ENCODE data around the gene MRPS12. TPM values are rescaled to one million over a fixed set of nuclear protein-coding genes. Genes with fewer than 3 reads are reported as not detected.

MRPS12 gene
- total and polyA plus RNA-seq, 2 of the 4 experiments (the other 2 are of a cell fraction) = 26.7 to 75.4 TPM

GRCh38 chr19:38891771-38892170 lies 39.0 kb upstream of the MRPS12 start:
- Histone ChIP-seq H3K79me1 (ENCODE audit: low read depth in 1 of 2, low read length in 2 of 2) (peaks cover 0 to under 1% of the 10 kb centered on the region in 2 experiments; a peak in 1 of 4 replicates), H3K4me2 (ENCODE audit: low read depth, low read length) (no peak overlapping the region), H2BK15ac (ENCODE audit: low read depth, low read length) (no peak overlapping the region), H3K9me1 (ENCODE audit: insufficient read depth, low read length) (0 out of 2 replicates have a peak, but pooled peaks cover 2% of the 10 kb centered on the region), H3K9me3 (ENCODE audit: control insufficient read depth, insufficient read depth, low read length) (no peaks in the 10 kb centered on the region), H3K56ac (ENCODE audit: extremely low read depth, insufficient read depth, low read length) (no peak overlapping the region), H2AK5ac (ENCODE audit: low read depth, low read length) (no peak overlapping the region), H3K4ac (ENCODE audit: low read depth, low read length) (no peak overlapping the region), H3K14ac (replicated peaks; ENCODE audit: low read depth, low read length) (no peak overlapping the region), H4K20me1 (ENCODE audit: insufficient read depth, low read length) (peaks cover 3% of the 10 kb centered on the region; the same call in 1 of the 2 replicates), H3K18ac (ENCODE audit: low read depth, low read length) (no peak overlapping the region), H3K36me3 (ENCODE audit: control insufficient read depth, insufficient read depth, low read length) (peaks cover 21% of the 10 kb centered on the region), H3K4me1 (ENCODE audit: control insufficient read depth, insufficient read depth, low read length) (no peaks in the 10 kb centered on the region), H3K23ac (ENCODE audit: low read depth, low read length) (no peak overlapping the region), H3K4me3 (ENCODE audit: insufficient read depth, low read depth, low read length) (no peak overlapping the region), H4K91ac (ENCODE audit: insufficient read depth, low read depth, low read length) (no peak overlapping the region), H2AFZ (replicated peaks; ENCODE audit: low read length, poor library complexity) (no peak overlapping the region), H2BK120ac (ENCODE audit: low read depth, low read length) (no peak overlapping the region), H4K5ac (ENCODE audit: low read depth, low read length) (no peak overlapping the region), H2AK9ac (replicated peaks; ENCODE audit: low read depth, low read length, poor library complexity) (no peak overlapping the region), H2BK5ac (ENCODE audit: low read depth, low read length, poor library complexity, severe bottlenecking) (no peak overlapping the region), H3K9ac (ENCODE audit: low read depth, low read length) (no peak overlapping the region), H3K27ac (ENCODE audit: insufficient read depth, low read length) (no peak overlapping the region), H4K8ac (ENCODE audit: low read depth in 2 of 2, low read length in 2 of 2) (no peak overlapping the region), H2BK20ac (ENCODE audit: low read depth, low read length) (no peak overlapping the region), H3K27me3 (ENCODE audit: control insufficient read depth, insufficient read depth, low read length) (no peaks in the 10 kb centered on the region)
- DNase-seq = no peak
- BruUV-seq (replicated peaks) = no TSS peak
- 96% methylated on average over 4 of the region's 6 CpGs; no CpG with 5 or more reads in 1 of the 2 experiments for WGBS, 2 experiments (ENCODE audit: extremely low coverage in 2 of 2, insufficient read length in 1 of 2)
- intact Hi-C loops (cut with micrococcal nuclease) (no loop called here), dilution Hi-C loops (cut with HindIII; ENCODE audit: low sequenced_read_pairs, unreplicated experiment) (no loop called here), in situ Hi-C loops (cut with MboI; ENCODE audit: low sequenced_read_pairs) (no loop called here)
- POLR2A ChIA-PET (ENCODE audit: unreplicated experiment) = no interaction called here
- TF ChIP-seq, protein P1, sequence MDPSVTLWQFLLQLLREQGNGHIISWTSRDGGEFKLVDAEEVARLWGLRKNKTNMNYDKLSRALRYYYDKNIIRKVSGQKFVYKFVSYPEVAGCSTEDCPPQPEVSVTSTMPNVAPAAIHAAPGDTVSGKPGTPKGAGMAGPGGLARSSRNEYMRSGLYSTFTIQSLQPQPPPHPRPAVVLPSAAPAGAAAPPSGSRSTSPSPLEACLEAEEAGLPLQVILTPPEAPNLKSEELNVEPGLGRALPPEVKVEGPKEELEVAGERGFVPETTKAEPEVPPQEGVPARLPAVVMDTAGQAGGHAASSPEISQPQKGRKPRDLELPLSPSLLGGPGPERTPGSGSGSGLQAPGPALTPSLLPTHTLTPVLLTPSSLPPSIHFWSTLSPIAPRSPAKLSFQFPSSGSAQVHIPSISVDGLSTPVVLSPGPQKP (IDR thresholded peaks at IDR 0.05; ENCODE audit: borderline replicate concordance, low read depth, low read length) = no peak
- no peak for TF ChIP-seq USF2 (IDR thresholded peaks at IDR 0.05; ENCODE audit: low read depth, low read length)
- TF ChIP-seq SMC3 (IDR thresholded peaks at IDR 0.05; ENCODE audit: low read depth, low read length) = no peak
- TF ChIP-seq BHLHE40 (IDR thresholded peaks at IDR 0.05; ENCODE audit: low read depth, low read length) = no peak
- no peak for TF ChIP-seq POLR2A (IDR thresholded peaks at IDR 0.05; ENCODE audit: low read depth, low read length)
- no peak for TF ChIP-seq MAFK (IDR thresholded peaks at IDR 0.05; ENCODE audit: low read depth, low read length)
- TF ChIP-seq FOS (IDR thresholded peaks at IDR 0.05; ENCODE audit: low read depth, low read length) = no peak
- TF ChIP-seq NFE2L2 (IDR thresholded peaks at IDR 0.05; ENCODE audit: low read depth, low read length) = no peak
- TF ChIP-seq CEBPB (IDR thresholded peaks at IDR 0.05; ENCODE audit: low read depth, low read length) = no peak
- TF ChIP-seq RFX5 (IDR thresholded peaks at IDR 0.05; ENCODE audit: low read depth, low read length) = no peak
- no peak for TF ChIP-seq CHD1 (IDR thresholded peaks at IDR 0.05; ENCODE audit: low read depth, low read length)
- TF ChIP-seq CTCF (conservative IDR thresholded peaks at IDR 0.05; ENCODE audit: low read depth, low read length) = no peak
- no peak for TF ChIP-seq RAD21 (IDR thresholded peaks at IDR 0.05; ENCODE audit: low read length)
- TF ChIP-seq MXI1 (IDR thresholded peaks at IDR 0.05; ENCODE audit: borderline replicate concordance, low read depth, low read length) = no peak
- TF ChIP-seq RCOR1 (IDR thresholded peaks at IDR 0.05; ENCODE audit: insufficient replicate concordance, low read length) = no peak
- no peak for TF ChIP-seq MAZ (IDR thresholded peaks at IDR 0.05; ENCODE audit: borderline replicate concordance, low read depth, low read length)
- CTCF ChIA-PET = no interaction called here
- no peak for ATAC-seq (ENCODE audit: low read depth)
